HepG2 (cell line): Measurements from ENCODE around the gene VAC14. TPM values are rescaled to one million over a fixed set of nuclear protein-coding genes. Genes with fewer than 3 reads are reported as not detected.
A peak's percentile ranks its signal among the peaks of the same experiment; 100 is the strongest.

Experiments used
- CBX1 ChIP-seq: IDR thresholded peaks from one replicate; pipeline ENCODE4 v1.6.1; 2016; ENCODE audit warnings: antibody characterized with exemption, low read depth
- CBX5 ChIP-seq: sonication (generic); formaldehyde crosslinking; IDR thresholded peaks from 2 replicates; pipeline ENCODE4 v1.4.0; 2020; ENCODE audit warnings: missing genetic modification reagents, borderline replicate concordance
- FOXM1 ChIP-seq: sonication (generic); formaldehyde crosslinking; IDR thresholded peaks from 2 replicates; pipeline ENCODE4 v1.5.0; 2020; ENCODE audit warnings: missing genetic modification reagents
- KLF13 ChIP-seq: sonication (generic); formaldehyde crosslinking; IDR thresholded peaks from 2 replicates; pipeline ENCODE4 v1.4.0; 2020; ENCODE audit warnings: mild to moderate bottlenecking, missing genetic modification reagents
- KMT2A ChIP-seq: sonication (generic); formaldehyde crosslinking; IDR thresholded peaks from 2 replicates; pipeline ENCODE4 v1.4.0; 2020; ENCODE audit warnings: missing genetic modification reagents
- LCORL ChIP-seq, 2 experiments: fragments of 450-650 bp in 1 of 2; sonication (generic) in 1 of 2; formaldehyde crosslinking in 1 of 2; IDR thresholded peaks; 2 replicates each; pipeline versions ENCODE4 v1.5.0 to v1.6.1; 2017 to 2020; ENCODE audit warnings: antibody characterized with exemption in 1 of 2, missing genetic modification reagents in 1 of 2
- NCOR1 ChIP-seq: fragments of 200-600 bp; sonication (generic); IDR thresholded peaks from 2 replicates; pipeline ENCODE4 v1.7.0; 2017; ENCODE audit warnings: antibody characterized with exemption, low read length, borderline replicate concordance
- NR2F6 ChIP-seq, 2 experiments: IDR thresholded peaks; 2 replicates each; pipeline ENCODE4 v1.6.1; 2016; ENCODE audit warnings: antibody characterized with exemption in 1 of 2, mild to moderate bottlenecking in 1 of 2
- RARG ChIP-seq: sonication (generic); formaldehyde crosslinking; IDR thresholded peaks from 2 replicates; pipeline ENCODE4 v1.4.0; 2020; ENCODE audit warnings: low read depth, mild to moderate bottlenecking, missing genetic modification reagents
- SMYD3 ChIP-seq: sonication (generic); formaldehyde crosslinking; IDR thresholded peaks from 2 replicates; pipeline ENCODE4 v1.8.1; 2023; ENCODE audit warnings: mild to moderate bottlenecking, missing genetic modification reagents
- TCF7 ChIP-seq: sonication (generic); IDR thresholded peaks from 2 replicates; pipeline ENCODE4 v1.6.1; 2016; ENCODE audit warnings: antibody characterized with exemption, low read depth
- ZNF143 ChIP-seq: sonication (generic); formaldehyde crosslinking; IDR thresholded peaks from 2 replicates; pipeline ENCODE4 v1.4.0; 2020; ENCODE audit warnings: missing genetic modification reagents
- ZNF329 ChIP-seq: sonication (generic); formaldehyde crosslinking; IDR thresholded peaks from 2 replicates; pipeline ENCODE4 v1.9.0; 2021; ENCODE audit warnings: low read depth, mild to moderate bottlenecking, missing genetic modification reagents
- ZNF431 ChIP-seq: sonication (generic); formaldehyde crosslinking; IDR thresholded peaks from 2 replicates; pipeline ENCODE4 v1.9.0; 2022; ENCODE audit warnings: missing genetic modification reagents, low read depth, mild to moderate bottlenecking, borderline replicate concordance
- ZNF543 ChIP-seq: sonication (generic); formaldehyde crosslinking; IDR thresholded peaks from 2 replicates; pipeline ENCODE4 v1.4.0; 2020; ENCODE audit warnings: mild to moderate bottlenecking, missing genetic modification reagents
- polyA plus RNA-seq, 8 experiments: library from polyadenylated mRNA; depleted of rRNA in 3 of 8; stranded (reverse) in 7 of 8; unstranded in 1 of 8; fragments of >200 nt; fragmentation: Illumina TruSeq in 4 of 8; extraction: Trizol in 4 of 8; gene quantifications; 2 replicates each; pipeline versions ENCODE4 v1.2.1 to v1.2.3, GENCODE V29; 2011 to 2016; ENCODE audit warnings: low read depth in 4 of 8, missing spikeins in 1 of 8, mixed read lengths in 1 of 8; ENCODE audit not compliant: insufficient read depth in 1 of 8
- total RNA-seq, 5 experiments: library from RNA; depleted of rRNA; stranded (reverse); fragments of >200 nt; fragmentation: Illumina TruSeq; extraction: Trizol; gene quantifications; 2 replicates each; pipeline ENCODE4 v1.2.3, GENCODE V29; 2016; ENCODE audit warnings: low read depth in 1 of 5
- TF ChIP-seq, protein P1 (sequence below): sonication (generic); formaldehyde crosslinking; IDR thresholded peaks from 2 replicates; pipeline ENCODE4 v1.4.0; 2020; ENCODE audit warnings: mild to moderate bottlenecking, missing genetic modification reagents
- TF ChIP-seq, protein P2 (sequence below): IDR thresholded peaks from 2 replicates; pipeline ENCODE4 v1.6.1; 2016; ENCODE audit warnings: missing biosample characterization, missing genetic modification reagents, low read depth
- TF ChIP-seq, protein P3 (sequence below): sonication (generic); formaldehyde crosslinking; IDR thresholded peaks from 2 replicates; pipeline ENCODE4 v1.4.0; 2020; ENCODE audit warnings: mild to moderate bottlenecking, missing genetic modification reagents

VAC14 gene
- total and polyA plus RNA-seq, 2 of the 13 experiments (the other 11 are each of a cell fraction or from before 2014, with no cell fraction given), result 23.5 to 24.6 TPM

DNA sequence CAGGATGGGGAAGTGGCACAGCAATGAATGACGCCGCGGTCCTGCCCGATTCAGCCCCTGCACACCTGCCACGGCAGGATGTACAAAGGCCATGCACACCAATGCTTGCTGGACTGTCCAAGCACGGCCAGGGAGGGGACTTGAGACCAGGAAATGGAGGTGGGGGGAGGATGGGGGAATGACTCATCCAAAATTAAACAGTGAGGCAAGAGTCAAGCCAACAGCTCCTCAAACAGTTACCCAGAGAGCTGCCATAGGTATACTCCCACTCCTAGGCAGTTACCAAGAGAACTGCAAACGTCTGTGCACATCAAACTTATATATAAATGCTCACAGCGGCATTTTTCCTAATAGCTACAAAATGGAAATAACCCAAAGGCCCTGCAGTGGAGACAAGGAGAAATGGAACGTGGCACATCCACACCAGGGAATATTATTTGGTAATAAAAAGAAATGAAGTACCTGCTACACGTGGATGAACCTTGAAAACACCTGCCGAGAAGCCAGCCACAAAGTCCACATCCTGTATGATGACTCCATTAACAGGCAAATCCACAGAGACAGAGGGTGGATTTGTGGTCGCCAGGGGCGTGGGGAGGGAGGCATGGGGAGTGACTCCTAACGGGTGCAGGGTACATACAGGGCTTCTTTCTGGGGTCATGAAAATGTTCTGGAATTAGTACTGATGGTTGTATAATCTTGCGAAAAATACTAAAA lies 54.1 kb downstream of the VAC14 start (continued):
- TF ChIP-seq, protein P1, sequence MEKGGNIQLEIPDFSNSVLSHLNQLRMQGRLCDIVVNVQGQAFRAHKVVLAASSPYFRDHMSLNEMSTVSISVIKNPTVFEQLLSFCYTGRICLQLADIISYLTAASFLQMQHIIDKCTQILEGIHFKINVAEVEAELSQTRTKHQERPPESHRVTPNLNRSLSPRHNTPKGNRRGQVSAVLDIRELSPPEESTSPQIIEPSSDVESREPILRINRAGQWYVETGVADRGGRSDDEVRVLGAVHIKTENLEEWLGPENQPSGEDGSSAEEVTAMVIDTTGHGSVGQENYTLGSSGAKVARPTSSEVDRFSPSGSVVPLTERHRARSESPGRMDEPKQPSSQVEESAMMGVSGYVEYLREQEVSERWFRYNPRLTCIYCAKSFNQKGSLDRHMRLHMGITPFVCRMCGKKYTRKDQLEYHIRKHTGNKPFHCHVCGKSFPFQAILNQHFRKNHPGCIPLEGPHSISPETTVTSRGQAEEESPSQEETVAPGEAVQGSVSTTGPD, result peak; percentile 76; the same call in 1 of the 2 replicates
- TF ChIP-seq NR2F6 (IDR thresholded peaks at IDR 0.05) (peak; percentile 58), NR2F6 (CRISPR knock-in tag; IDR thresholded peaks at IDR 0.05) (peak; percentile 80), ZNF143 (0 out of 2 replicates have a peak, but pooled peaks have one; percentile 44), SMYD3 (CRISPR knock-in tag) (0 out of 2 replicates have a peak, but pooled peaks have one; percentile 83), FOXM1 (CRISPR knock-in tag) (no peak), CBX1 (peak; percentile 79), KMT2A (CRISPR knock-in tag) (peak; percentile 68), LCORL (IDR thresholded peaks at IDR 0.05) (peak; percentile 31; the same call in 1 of the 2 replicates), LCORL (CRISPR knock-in tag; IDR thresholded peaks at IDR 0.05) (peak; percentile 99), TCF7 (peak; percentile 50; the same call in 1 of the 2 replicates), KLF13 (no peak), ZNF543 (peak; percentile 92), ZNF329 (CRISPR knock-in tag) (0 out of 2 replicates have a peak, but pooled peaks have one; percentile 29), CBX5 (CRISPR knock-in tag) (peak; percentile 73), RARG (CRISPR knock-in tag) (peak; percentile 77; the same call in 1 of the 2 replicates), NCOR1 (peak; percentile 86; the same call in 1 of the 2 replicates), ZNF431 (peak; percentile 99)
- TF ChIP-seq, protein P2, sequence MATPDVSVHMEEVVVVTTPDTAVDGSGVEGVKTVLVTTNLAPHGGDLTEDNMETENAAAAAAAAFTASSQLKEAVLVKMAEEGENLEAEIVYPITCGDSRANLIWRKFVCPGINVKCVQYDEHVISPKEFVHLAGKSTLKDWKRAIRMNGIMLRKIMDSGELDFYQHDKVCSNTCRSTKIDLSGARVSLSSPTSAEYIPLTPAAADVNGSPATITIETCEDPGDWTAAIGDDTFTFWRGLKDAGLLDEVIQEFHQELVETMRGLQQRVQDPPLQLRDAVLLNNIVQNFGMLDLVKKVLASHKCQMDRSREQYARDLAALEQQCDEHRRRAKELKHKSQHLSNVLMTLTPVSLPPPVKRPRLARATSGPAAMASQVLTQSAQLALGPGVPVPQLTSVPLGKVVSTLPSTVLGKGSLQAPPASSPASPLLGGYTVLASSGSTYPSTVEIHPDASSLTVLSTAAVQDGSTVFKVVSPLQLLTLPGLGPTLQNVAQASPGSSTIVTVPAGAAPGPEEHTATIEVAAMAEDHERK (CRISPR knock-in tag), result no peak
- TF ChIP-seq, protein P3, sequence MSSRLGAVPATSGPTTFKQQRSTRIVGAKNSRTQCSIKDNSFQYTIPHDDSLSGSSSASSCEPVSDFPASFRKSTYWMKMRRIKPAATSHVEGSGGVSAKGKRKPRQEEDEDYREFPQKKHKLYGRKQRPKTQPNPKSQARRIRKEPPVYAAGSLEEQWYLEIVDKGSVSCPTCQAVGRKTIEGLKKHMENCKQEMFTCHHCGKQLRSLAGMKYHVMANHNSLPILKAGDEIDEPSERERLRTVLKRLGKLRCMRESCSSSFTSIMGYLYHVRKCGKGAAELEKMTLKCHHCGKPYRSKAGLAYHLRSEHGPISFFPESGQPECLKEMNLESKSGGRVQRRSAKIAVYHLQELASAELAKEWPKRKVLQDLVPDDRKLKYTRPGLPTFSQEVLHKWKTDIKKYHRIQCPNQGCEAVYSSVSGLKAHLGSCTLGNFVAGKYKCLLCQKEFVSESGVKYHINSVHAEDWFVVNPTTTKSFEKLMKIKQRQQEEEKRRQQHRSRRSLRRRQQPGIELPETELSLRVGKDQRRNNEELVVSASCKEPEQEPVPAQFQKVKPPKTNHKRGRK (CRISPR knock-in tag), result 0 out of 2 replicates have a peak, but pooled peaks have one; percentile 21
